HepG2 (cell line): Measurements from ENCODE around the gene CLIP2. TPM values are rescaled to one million over a fixed set of nuclear protein-coding genes. Genes with fewer than 3 reads are reported as not detected.
"Not testable (repeated sequence)": the region's sequence is repeated elsewhere in the genome, so short reads cannot be mapped to it uniquely, and the experiment has no call there.

Source experiments
- ATAC-seq: fragments of 200-7000 bp; cut with Tn5 transposase; 3 replicates; pipeline ENCODE4 v1.9.1; 2020; ENCODE audit warnings: mild to moderate bottlenecking, moderate library complexity
- BruUV-seq: library from RNA; stranded (reverse); fragments of 400-500 nt; replicated peaks from 2 replicates; lab custom pipeline; 2021; lab: Mats Ljungman, UMichigan
- CTCF ChIA-PET: fragments of 300-600 bp; formaldehyde crosslinking; extraction: SDS; loops from one replicate; lab custom pipeline; 2021; ENCODE audit warnings: low total read pairs, inconsistent platforms, low intra/inter-chr PET ratio; lab: Yijun Ruan, JAX
- POLR2A ChIA-PET: fragments of 350-600 bp; sonication (Branson Sonifier 250); formaldehyde crosslinking; loops from one replicate; lab custom pipeline; 2020; ENCODE audit warnings: antibody characterized with exemption, inconsistent platforms; lab: Yijun Ruan, JAX
- DNase-seq: peaks from one replicate; pipeline ENCODE4 v3.0.0-alpha.2; 2015; ENCODE audit warnings: low spot score
- FAIRE-seq: peaks from 3 replicates; lab custom pipeline; 2011; peaks lifted over from hg19 to GRCh38; lab: Jason Lieb, UNC
- H2AFZ ChIP-seq: one replicate; pipeline ENCODE4 v1.6.1; 2011; ENCODE audit warnings: low read length, inconsistent platforms
- H3K27ac ChIP-seq: fragments of 300-600 bp; 3 replicates; pipeline ENCODE4 v1.8.0; 2011; ENCODE audit warnings: mixed run types, mild to moderate bottlenecking, mixed read lengths, low read length, inconsistent platforms; ENCODE audit not compliant: insufficient read depth; ENCODE audit errors: extremely low read length
- H3K27me3 ChIP-seq, 2 experiments: fragments of 200-600 bp in 1 of 2; 2 replicates in 1 of 2; 3 replicates in 1 of 2; pipeline versions ENCODE4 v1.6.0 to v1.8.0; 2011; ENCODE audit warnings: low read length in 2 of 2, mild to moderate bottlenecking in 2 of 2, moderate library complexity in 2 of 2, inconsistent platforms in 1 of 2; ENCODE audit not compliant: insufficient read depth in 2 of 2, control insufficient read depth in 1 of 2
- H3K36me3 ChIP-seq, 2 experiments: fragments of 200-600 bp in 1 of 2; replicated peaks in 1 of 2; 2 replicates in 1 of 2; 3 replicates in 1 of 2; pipeline versions ENCODE4 v1.5.1 to v1.8.0; 2011; ENCODE audit warnings: low read length in 2 of 2, inconsistent platforms in 1 of 2; ENCODE audit not compliant: insufficient read depth in 2 of 2, control insufficient read depth in 1 of 2
- H3K4me1 ChIP-seq: 2 replicates; pipeline ENCODE4 v1.5.1; 2012; ENCODE audit warnings: low read length, inconsistent platforms; ENCODE audit not compliant: insufficient read depth
- H3K4me2 ChIP-seq: 2 replicates; pipeline ENCODE4 v1.6.0; 2011; ENCODE audit warnings: low read depth, low read length, inconsistent platforms
- H3K4me3 ChIP-seq, 3 experiments: fragments of 200-600 bp in 1 of 3; sonication (generic), shearing (Covaris generic) in 1 of 3; replicated peaks in 1 of 3; 2 replicates each; pipeline ENCODE4 v1.5.1; 2011 to 2016; ENCODE audit warnings: low read length in 3 of 3, inconsistent platforms in 2 of 3, low read depth in 2 of 3, mild to moderate bottlenecking in 2 of 3, control low read depth in 1 of 3, mixed read lengths in 1 of 3; ENCODE audit not compliant: insufficient read depth in 1 of 3
- H3K79me2 ChIP-seq: one replicate; pipeline ENCODE4 v1.6.1; 2011; ENCODE audit warnings: low read length, inconsistent platforms; ENCODE audit not compliant: insufficient read depth
- H3K9ac ChIP-seq: 2 replicates; pipeline ENCODE4 v1.6.0; 2011; ENCODE audit warnings: mild to moderate bottlenecking, low read depth, low read length, inconsistent platforms; ENCODE audit not compliant: insufficient read depth
- H3K9me3 ChIP-seq: 2 replicates; pipeline ENCODE4 v1.5.1; 2012; ENCODE audit warnings: mild to moderate bottlenecking, low read length
- H4K20me1 ChIP-seq: 2 replicates; pipeline ENCODE4 v1.6.0; 2011; ENCODE audit warnings: inconsistent platforms, mild to moderate bottlenecking, low read length, moderate library complexity; ENCODE audit not compliant: insufficient read depth
- ATF1 ChIP-seq: IDR thresholded peaks from 2 replicates; pipeline ENCODE4 v1.6.1; 2016; ENCODE audit warnings: mild to moderate bottlenecking, control low read depth
- EZH2 ChIP-seq: conservative IDR thresholded peaks from 2 replicates; pipeline ENCODE4 v1.6.1; 2012; ENCODE audit warnings: mild to moderate bottlenecking, low read depth, low read length, moderate library complexity
- GATAD2A ChIP-seq: IDR thresholded peaks from 2 replicates; pipeline ENCODE4 v1.6.1; 2016
- MTF2 ChIP-seq: sonication (generic); formaldehyde crosslinking; IDR thresholded peaks from 2 replicates; pipeline ENCODE4 v1.5.0; 2020; ENCODE audit warnings: missing genetic modification reagents, borderline replicate concordance
- MYNN ChIP-seq: sonication (generic); formaldehyde crosslinking; IDR thresholded peaks from 2 replicates; pipeline ENCODE4 v1.4.0; 2020; ENCODE audit warnings: mild to moderate bottlenecking, low read depth, missing genetic modification reagents
- PBX2 ChIP-seq: IDR thresholded peaks from 2 replicates; pipeline ENCODE4 v1.6.1; 2016; ENCODE audit warnings: control low read depth
- SRSF4 ChIP-seq: fragments of 200-400 bp; formaldehyde crosslinking; IDR thresholded peaks from one replicate; pipeline ENCODE4 v1.6.1; 2018; ENCODE audit warnings: mild to moderate bottlenecking, low read depth, low read length, moderate library complexity; ENCODE audit not compliant: poor library complexity, severe bottlenecking
- YEATS2 ChIP-seq: sonication (generic); formaldehyde crosslinking; IDR thresholded peaks from 2 replicates; pipeline ENCODE4 v1.4.0; 2020; ENCODE audit warnings: missing genetic modification reagents, borderline replicate concordance
- ZBTB25 ChIP-seq: IDR thresholded peaks from 2 replicates; pipeline ENCODE4 v1.6.1; 2018; ENCODE audit warnings: missing genetic modification reagents
- ZFX ChIP-seq: sonication (generic); formaldehyde crosslinking; IDR thresholded peaks from 2 replicates; pipeline ENCODE4 v1.4.0; 2020; ENCODE audit warnings: mild to moderate bottlenecking, low read depth, missing genetic modification reagents, moderate library complexity
- ZMYM3 ChIP-seq: sonication (generic); formaldehyde crosslinking; IDR thresholded peaks from 2 replicates; pipeline ENCODE4 v1.5.1; 2020; ENCODE audit warnings: mild to moderate bottlenecking, missing genetic modification reagents
- ZNF260 ChIP-seq: sonication (generic); formaldehyde crosslinking; IDR thresholded peaks from 2 replicates; pipeline ENCODE4 v1.4.0; 2020; ENCODE audit warnings: missing genetic modification reagents, low read depth, mild to moderate bottlenecking, borderline replicate concordance
- ZNF503 ChIP-seq: sonication (generic); formaldehyde crosslinking; IDR thresholded peaks from 2 replicates; pipeline ENCODE4 v1.4.0; 2020; ENCODE audit warnings: missing genetic modification reagents
- ZNF577 ChIP-seq: sonication (generic); formaldehyde crosslinking; IDR thresholded peaks from 2 replicates; pipeline ENCODE4 v1.4.0; 2020; ENCODE audit warnings: mild to moderate bottlenecking, low read depth, missing genetic modification reagents, borderline replicate concordance
- ZNF691 ChIP-seq: sonication (generic); formaldehyde crosslinking; IDR thresholded peaks from 2 replicates; pipeline ENCODE4 v1.4.0; 2020; ENCODE audit warnings: missing genetic modification reagents, low read depth, mild to moderate bottlenecking, borderline replicate concordance
- WGBS: methylation state at CpG from one replicate; pipeline ENCODE4 v1.1.6; 2017; ENCODE audit warnings: low lambda C conversion rate; 5-methylcytosine and 5-hydroxymethylcytosine counted together
- in situ Hi-C: cut with HindIII; loops from 2 replicates; pipeline ENCODE4 v1.10.0; 2017; ENCODE audit warnings: low pct_unique_long_range_greater_than_20kb; ENCODE audit not compliant: extremely low pct_ligation_motif_present
- intact Hi-C: fragments of 100-400 bp; cut with micrococcal nuclease; formaldehyde crosslinking; loops from one replicate; pipeline ENCODE4 v1.10.0; 2022; ENCODE audit not compliant: unreplicated experiment
- polyA plus RNA-seq, 8 experiments: library from polyadenylated mRNA; depleted of rRNA in 3 of 8; stranded (reverse) in 7 of 8; unstranded in 1 of 8; fragments of >200 nt; fragmentation: Illumina TruSeq in 4 of 8; extraction: Trizol in 4 of 8; gene quantifications; 2 replicates each; pipeline versions ENCODE4 v1.2.1 to v1.2.3, GENCODE V29; 2011 to 2016; ENCODE audit warnings: low read depth in 4 of 8, missing spikeins in 1 of 8, mixed read lengths in 1 of 8; ENCODE audit not compliant: insufficient read depth in 1 of 8
- total RNA-seq, 5 experiments: library from RNA; depleted of rRNA; stranded (reverse); fragments of >200 nt; fragmentation: Illumina TruSeq; extraction: Trizol; gene quantifications; 2 replicates each; pipeline ENCODE4 v1.2.3, GENCODE V29; 2016; ENCODE audit warnings: low read depth in 1 of 5

CLIP2 gene
- total and polyA plus RNA-seq, 2 of the 13 experiments (the other 11 are each of a cell fraction or from before 2014, with no cell fraction given) = 6.5 to 17.4 TPM

GRCh38 chr7:74437291-74437571 is 148.0 kb downstream of the CLIP2 start:
- CTCF ChIA-PET, in situ Hi-C loops, H3K4me3 ChIP-seq, H3K36me3 ChIP-seq, H3K79me2 ChIP-seq, H3K4me2 ChIP-seq, H3K27ac ChIP-seq, DNase-seq, H2AFZ ChIP-seq, FAIRE-seq, H3K9me3 ChIP-seq, ATAC-seq, H4K20me1 ChIP-seq, BruUV-seq, intact Hi-C loops, H3K9ac ChIP-seq, POLR2A ChIA-PET, H3K27me3 ChIP-seq: not testable (repeated sequence)
- WGBS = 28% methylated on average over 1 of the region's 1 CpG
- H3K4me1 ChIP-seq = peaks cover 37% of the 10 kb centered on the region

GRCh38 chr7:74438327-74438726 is 149.1 kb downstream of the CLIP2 start:
- Histone ChIP-seq H3K4me1 (peaks cover 37% of the 10 kb centered on the region), H2AFZ (no peak overlapping the region), H3K9ac (no peak overlapping the region), H3K9me3 (no peaks in the 10 kb centered on the region), H4K20me1 (no peaks in the 10 kb centered on the region), H3K27me3 (peaks cover 0 to 3% of the 10 kb centered on the region in 2 experiments; a peak in 4 of 5 replicates), H3K79me2 (no peaks in the 10 kb centered on the region), H3K4me3 (no peak overlapping the region), H3K27ac (no peak overlapping the region), H3K4me2 (no peak overlapping the region), H3K36me3 (no peaks in the 10 kb centered on the region)
- DNase-seq (no peak), FAIRE-seq (no peak), ATAC-seq (no peak)
- intact Hi-C loops (no loop called here), in situ Hi-C loops (no loop called here)
- BruUV-seq = no TSS peak
- POLR2A ChIA-PET = no interaction called here
- CTCF ChIA-PET = no interaction called here
- 91% methylated on average over 2 of the region's 2 CpGs for WGBS
- no peak for TF ChIP-seq ZFX (CRISPR knock-in tag)
- TF ChIP-seq PBX2 (CRISPR knock-in tag) = no peak
- no peak for TF ChIP-seq ZNF691 (CRISPR knock-in tag)
- TF ChIP-seq YEATS2 (CRISPR knock-in tag) = no peak
- TF ChIP-seq ZNF503 = no peak
- no peak for TF ChIP-seq MTF2
- no peak for TF ChIP-seq ZNF577
- TF ChIP-seq MYNN = no peak
- no peak for TF ChIP-seq GATAD2A
- no peak for TF ChIP-seq EZH2
- no peak for TF ChIP-seq ATF1 (CRISPR knock-in tag)
- no peak for TF ChIP-seq ZNF260 (CRISPR knock-in tag)
- no peak for TF ChIP-seq ZBTB25 (CRISPR knock-in tag)
- TF ChIP-seq SRSF4 = no peak
- TF ChIP-seq ZMYM3 (CRISPR knock-in tag) = no peak
